BJ (cell line): Measurements from ENCODE around the gene RYR3. TPM values are rescaled to one million over a fixed set of nuclear protein-coding genes. Genes with fewer than 3 reads are reported as not detected.

Experiments used
- CTCF ChIA-PET: fragments of 350-600 bp; formaldehyde crosslinking; extraction: SDS; loops from one replicate; lab custom pipeline; 2021; ENCODE audit warnings: antibody characterized with exemption, inconsistent platforms; lab: Yijun Ruan, JAX
- POLR2A ChIA-PET: fragments of 300-600 bp; sonication (Branson Sonifier 250); formaldehyde crosslinking; extraction: SDS; loops from one replicate; lab custom pipeline; 2021; ENCODE audit warnings: antibody characterized with exemption; lab: Charles Lee
- DNase-seq: peaks from one replicate; pipeline ENCODE4 v3.0.0-alpha.2; 2011; ENCODE audit warnings: low read depth
- H3K27me3 ChIP-seq: 2 replicates; pipeline ENCODE4 v1.6.0; 2011; ENCODE audit warnings: low read length; ENCODE audit not compliant: control insufficient read depth, insufficient read depth
- H3K36me3 ChIP-seq: 2 replicates; pipeline ENCODE4 v1.5.1; 2011; ENCODE audit warnings: low read length; ENCODE audit not compliant: control insufficient read depth, insufficient read depth
- H3K4me3 ChIP-seq: 2 replicates; pipeline ENCODE4 v1.5.1; 2011; ENCODE audit warnings: low read depth, mild to moderate bottlenecking, control low read depth, low read length
- CTCF ChIP-seq: IDR thresholded peaks from 2 replicates; pipeline ENCODE4 v1.5.1; 2011; ENCODE audit warnings: low read depth, mild to moderate bottlenecking, control low read depth, inconsistent platforms, low read length, moderate library complexity; ENCODE audit not compliant: insufficient read depth
- polyA minus RNA-seq: library from RNA; depleted of rRNA, polyadenylated mRNA; stranded (reverse); fragments of >200 nt; gene quantifications from 2 replicates; pipeline ENCODE4 v1.2.3, GENCODE V29; 2011; rRNA and poly(A)+ RNA removed
- polyA plus RNA-seq: library from polyadenylated mRNA; depleted of rRNA; stranded (reverse); fragments of >200 nt; gene quantifications from 2 replicates; pipeline ENCODE4 v1.2.3, GENCODE V29; 2011; rRNA removed

Gene RYR3
- not detected in 2 replicates for polyA plus RNA-seq
- polyA minus RNA-seq: not detected in 2 replicates

GRCh38 chr15:33310481-33311311 lies at the start of gene RYR3:
TSS of gene RYR3 (plus strand) at chr15:33310967. CDS start at chr15:33311046, 79 bp downstream.
- no peak for DNase-seq

GRCh38 chr15:33262306-33262705 lies 48.5 kb upstream of the RYR3 start:
- TF ChIP-seq CTCF: no peak
- Histone ChIP-seq H3K27me3 (no peaks in the 10 kb centered on the region), H3K4me3 (no peak overlapping the region), H3K36me3 (no peaks in the 10 kb centered on the region)
- DNase-seq: no peak
- ChIA-PET POLR2A (no interaction called here), CTCF (interaction anchor here (1.2 to 1.5 kb wide), 2 partner anchors 11 to 30 kb away, joined by 3 to 4 read pairs; no protein-coding TSS in a partner anchor)

More at GRCh38 chr15:33310481-33311311, at the start of gene RYR3:
- TF ChIP-seq CTCF: no peak
- ChIA-PET CTCF (interaction anchor here (0.6 to 1.0 kb wide), 2 partner anchors 18 to 427 kb away, joined by 3 read pairs; no protein-coding TSS in a partner anchor), POLR2A (no interaction called here)
- Histone ChIP-seq H3K36me3 (no peaks in the 10 kb centered on the region), H3K4me3 (no peak within 1 kb of the TSS), H3K27me3 (peaks cover 15% of the 10 kb centered on the region)

- DNase-seq: no peak
- ChIA-PET POLR2A (no interaction called here), CTCF (interaction anchor here (1.3 to 2.8 kb wide), 3 partner anchors 15 to 461 kb away, joined by 3 to 23 read pairs (median 5); no protein-coding TSS in a partner anchor)
- Histone ChIP-seq H3K27me3 (0 out of 2 replicates have a peak, but pooled peaks cover 1% of the 10 kb centered on the region), H3K4me3 (no peak overlapping the region), H3K36me3 (no peaks in the 10 kb centered on the region)
- no peak for TF ChIP-seq CTCF
Measured at GRCh38 chr15:33277689-33278088, 33.1 kb upstream of the RYR3 start.

- Histone ChIP-seq H3K27me3 (0 out of 2 replicates have a peak, but pooled peaks cover 1% of the 10 kb centered on the region), H3K4me3 (no peak overlapping the region), H3K36me3 (no peaks in the 10 kb centered on the region)
- POLR2A ChIA-PET: no interaction called here
- CTCF ChIA-PET: interaction anchor here (1.3 to 2.8 kb wide), 3 partner anchors 14 to 460 kb away, joined by 3 to 23 read pairs (median 5); no protein-coding TSS in a partner anchor
- peak; percentile 40 for TF ChIP-seq CTCF
- DNase-seq: peak; percentile 19
Measured at GRCh38 chr15:33278816-33279612, 31.8 kb upstream of the RYR3 start.
